Pancreas (tissue), 10 donors: ENCODE data around the gene GET3. TPM values are rescaled to one million over a fixed set of nuclear protein-coding genes. Genes with fewer than 3 reads are reported as not detected.
A peak's percentile ranks its signal among the peaks of the same experiment; 100 is the strongest.

ENCODE experiments used
- ATAC-seq, 4 donors: fragments of 200-7000 bp; cut with Tn5 transposase; one replicate each; pipeline versions ENCODE4 v1.8.0 to v1.9.1; 2020; ENCODE audit warnings: mild to moderate bottlenecking in 4 of 4, moderate library complexity in 4 of 4
- DNase-seq, 6 donors: peaks; one replicate each; pipeline ENCODE4 v3.0.0-alpha.2; 2020
- FAIRE-seq: peaks from 2 replicates; lab custom pipeline; 2012; peaks lifted over from hg19 to GRCh38; lab: Jason Lieb, UNC
- H3K27ac ChIP-seq, 4 donors: fragments of 200-600 bp; sonication (generic); 1 replicate in 3 of 4; 2 replicates in 1 of 4; pipeline versions ENCODE4 v1.5.0 to v1.8.0; 2020
- H3K27me3 ChIP-seq, 4 donors: fragments of 200-600 bp; one replicate each; pipeline ENCODE4 v1.8.0; 2021
- H3K36me3 ChIP-seq, 3 donors: fragments of 200-600 bp; sonication (generic) in 1 of 3; one replicate each; pipeline versions ENCODE4 v1.5.0 to v1.8.0; 2020 to 2021
- H3K4me1 ChIP-seq, 3 donors: fragments of 200-600 bp; one replicate each; pipeline ENCODE4 v1.8.0; 2021
- H3K4me3 ChIP-seq, 4 donors: fragments of 200-600 bp; sonication (generic) in 2 of 4; one replicate each; pipeline versions ENCODE4 v1.5.0 to v1.8.0; 2020 to 2021
- H3K9me3 ChIP-seq, 4 donors: fragments of 200-600 bp; one replicate each; pipeline ENCODE4 v1.8.0; 2021
- CTCF ChIP-seq, 4 donors: fragments of 200-600 bp; sonication (generic) in 3 of 4; IDR thresholded peaks; one replicate each; pipeline versions ENCODE4 v1.5.0 to v1.8.0; 2021; ENCODE audit warnings: antibody characterized with exemption in 4 of 4
- WGBS, 2 donors: extraction: QIAGEN DNeasy Blood & Tissue Kit; methylation state at CpG; one replicate each; pipeline ENCODE4 v1.1.7; 2013; 5-methylcytosine and 5-hydroxymethylcytosine counted together
- intact Hi-C, 3 donors: fragments of 100-400 bp; cut with DNase I; formaldehyde crosslinking; loops; one replicate each; pipeline versions ENCODE4 v1.11.1 to v1.14.2; 2022
- polyA plus RNA-seq, 2 donors: library from polyadenylated mRNA; stranded (reverse); fragments of 200-250 nt; gene quantifications; one replicate each; pipeline ENCODE4 v1.2.3, GENCODE V29; 2013
- total RNA-seq, 6 donors: library from RNA; stranded (reverse); fragmentation: NEBNext Ultra II Directional in 4 of 6; extraction: Animal tissue kit (Norgen Biotek cat#: 25700) in 4 of 6; gene quantifications; one replicate each; pipeline versions ENCODE4 v1.2.1 to v1.2.4, GENCODE V29; 2021 to 2023
- donor health status: healthy with polysubstance abuse.
- donor health status: DM: no; HTN: no; CAD: no; lungs with moderate emphysema.
- donor health status: DM: no; HTN: no; CAD: no.
- donor health status: control.
- donor health status: control.
- donor health status: Bipolar disorder and iron deficiency.
- donor health status: DM: yes; HTN: yes; CAD: no.
- donor health status: DM: no; HTN: no; CAD: no.
- donor health status: DM: no; HTN: no; CAD: no.
- donor health status: DM: yes; HTN: yes; CAD: no.

GET3 gene
- total and polyA plus RNA-seq, 8 donors = 16.6 to 48.2 (median 29.8) TPM

DNA sequence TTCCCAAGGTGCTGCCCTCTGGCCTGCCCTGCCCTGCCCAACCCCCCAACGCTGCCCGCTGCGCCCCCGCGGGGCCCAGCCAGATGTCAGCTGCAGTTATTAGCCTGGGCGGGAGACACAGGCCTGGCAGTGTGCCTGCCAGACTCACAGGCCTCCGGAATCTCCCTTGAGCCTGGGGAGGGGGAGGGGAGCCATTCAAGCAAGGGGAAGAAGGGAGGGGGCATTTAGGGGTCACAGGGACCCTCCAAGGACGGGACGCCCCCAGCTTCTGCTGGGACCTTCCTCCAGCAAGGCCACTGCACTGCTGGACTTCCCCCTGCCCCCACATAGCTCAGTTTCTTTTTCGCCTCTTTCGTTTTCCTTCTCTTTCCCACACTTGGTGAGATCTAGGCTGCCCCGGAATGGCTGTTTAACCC, 51.4 kb downstream of the GET3 start:
- H3K4me1 ChIP-seq = peaks cover 16 to 44% (median 21%) of the 10 kb centered on the region in 3 donors
- FAIRE-seq = no peak
- no peaks in the 10 kb centered on the region for H3K27me3 ChIP-seq

GRCh38 chr19:12789098-12789903, 52.0 kb downstream of the GET3 start:
- peak in 1 of 6 donors; percentile 54 for DNase-seq
- H3K4me3 ChIP-seq = peak overlapping the region; percentile 15 to 81 (median 50)

More for the DNA sequence above, 51.4 kb downstream of the GET3 start:
- DNase-seq (peak; percentile 75 to 91 (median 87)), ATAC-seq (no peak)
- intact Hi-C loops = no loop called here
- Histone ChIP-seq H3K27ac (peak overlapping the region; percentile 95 to 100 (median 99)), H3K9me3 (no peaks in the 10 kb centered on the region), H3K4me3 (peak overlapping the region in 2 of 4 donors; percentile 70 to 81), H3K36me3 (no peaks in the 10 kb centered on the region)
- TF ChIP-seq CTCF (IDR thresholded peaks at IDR 0.05) = no peak
- 4% methylated on average over 11 to 12 of the region's 12 CpGs for WGBS, 2 donors

DNA sequence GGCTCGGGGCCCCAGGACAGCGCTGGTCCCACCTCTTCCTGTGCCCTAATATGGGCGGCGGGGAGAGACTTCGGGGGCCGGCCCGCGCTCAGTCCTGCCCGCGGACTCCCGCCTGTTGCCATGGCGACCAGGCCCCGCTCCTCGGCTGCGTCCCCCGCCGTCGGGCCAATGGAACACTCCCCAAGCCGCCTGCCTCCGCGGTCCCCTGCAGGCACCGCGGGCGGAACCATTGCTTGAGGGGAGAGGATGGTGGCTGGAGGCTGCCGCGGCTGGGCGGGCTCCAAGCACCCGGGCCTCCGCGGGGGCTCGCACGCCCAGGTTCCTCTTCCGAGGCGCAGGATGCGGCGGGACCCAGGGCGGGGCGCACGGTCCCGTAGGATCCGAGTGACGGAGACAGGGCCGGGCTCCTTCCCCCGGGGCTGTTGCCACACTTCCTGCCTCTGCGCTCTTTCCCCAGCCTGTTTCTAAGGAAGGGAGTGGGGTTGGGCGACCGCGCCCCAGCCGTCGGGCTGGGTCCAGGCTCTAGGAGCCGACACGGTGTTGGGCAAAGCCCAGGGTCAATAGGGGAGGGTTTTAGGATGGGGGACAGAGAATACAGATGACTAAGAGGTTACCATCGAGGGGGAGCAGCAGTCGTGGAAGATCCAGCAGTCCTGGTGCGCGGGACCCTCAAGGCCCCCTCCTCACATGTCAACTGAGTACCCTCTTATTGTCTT, 52.8 kb downstream of the GET3 start:
- no peaks in the 10 kb centered on the region for H3K27me3 ChIP-seq
- DNase-seq (peak; percentile 95 to 98 (median 98)), ATAC-seq (peak; percentile 37 to 56 (median 42)), FAIRE-seq (no peak)
- intact Hi-C loops = no loop called here
- 1% methylated on average over 42 to 56 of the region's 56 CpGs for WGBS, 2 donors
- no peaks in the 10 kb centered on the region for H3K9me3 ChIP-seq
- H3K27ac ChIP-seq = peak overlapping the region; percentile 95 to 100 (median 99)
- H3K4me3 ChIP-seq = peak overlapping the region; percentile 18 to 81 (median 50)
- no peak for TF ChIP-seq CTCF (IDR thresholded peaks at IDR 0.05)
- H3K4me1 ChIP-seq = peaks cover 16 to 44% (median 20%) of the 10 kb centered on the region in 3 donors
- H3K36me3 ChIP-seq = no peaks in the 10 kb centered on the region

More at GRCh38 chr19:12789098-12789903, 52.0 kb downstream of the GET3 start:
- Histone ChIP-seq H3K9me3 (no peaks in the 10 kb centered on the region), H3K27ac (peak overlapping the region; percentile 95 to 100 (median 99)), H3K36me3 (no peaks in the 10 kb centered on the region), H3K4me1 (peaks cover 16 to 42% (median 20%) of the 10 kb centered on the region in 3 donors), H3K27me3 (no peaks in the 10 kb centered on the region)
- ATAC-seq (peak in 3 of 4 donors; percentile 0 to 2 (median 1)), FAIRE-seq (no peak)
- 6 to 8% methylated on average over 35 to 46 of the region's 46 CpGs for WGBS, 2 donors
- TF ChIP-seq CTCF (IDR thresholded peaks at IDR 0.05) = no peak
- intact Hi-C loops = no loop called here

DNA sequence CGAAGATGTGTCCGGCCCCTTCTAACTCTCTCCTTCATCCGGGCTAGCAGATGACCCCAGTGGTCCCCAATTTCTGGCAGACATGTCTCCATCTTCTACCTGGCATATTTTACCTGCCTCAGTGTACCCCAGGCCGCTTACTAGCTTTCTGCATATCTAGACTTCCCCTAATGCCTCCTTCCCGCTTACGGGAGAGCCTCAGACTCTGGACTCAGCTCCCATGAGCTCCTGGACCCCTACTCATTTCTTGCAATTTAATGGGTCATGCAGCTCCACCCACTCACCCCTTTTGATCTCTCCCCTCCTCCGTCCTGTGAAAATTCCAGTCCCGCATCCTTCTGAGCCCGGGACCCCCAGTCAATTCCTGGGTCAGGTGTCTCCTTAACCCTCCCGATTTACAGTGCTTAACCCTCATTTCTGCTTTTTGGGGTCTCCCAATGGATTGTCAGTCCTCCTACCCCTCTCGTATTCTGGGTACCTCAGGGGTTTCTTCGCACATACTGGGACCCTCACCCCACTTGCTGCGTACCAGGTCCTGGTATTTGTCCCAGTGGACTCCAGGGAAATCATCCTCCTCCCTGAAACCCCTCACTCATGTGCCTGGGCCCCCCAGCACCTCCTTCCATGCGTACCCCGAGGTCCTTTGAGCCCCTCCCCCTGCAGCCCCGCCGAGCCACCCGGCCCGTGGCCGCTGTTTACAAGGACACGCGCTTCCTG, 53.5 kb downstream of the GET3 start:
- H3K9me3 ChIP-seq = no peaks in the 10 kb centered on the region
- H3K27ac ChIP-seq = peak overlapping the region; percentile 95 to 100 (median 99)
- peaks cover 14 to 42% (median 20%) of the 10 kb centered on the region in 3 donors for H3K4me1 ChIP-seq
- no peak for TF ChIP-seq CTCF (IDR thresholded peaks at IDR 0.05)
- H3K36me3 ChIP-seq = no peaks in the 10 kb centered on the region
- H3K4me3 ChIP-seq = peak overlapping the region; percentile 18 to 81 (median 50)
- intact Hi-C loops = no loop called here
- WGBS, 2 donors = 2 to 3% methylated on average over 22 of the region's 22 CpGs
- no peaks in the 10 kb centered on the region for H3K27me3 ChIP-seq
- DNase-seq = no peak
- no peak for ATAC-seq
- FAIRE-seq = no peak
